OCI-LY7 (cell line): ENCODE measurements around the gene FOXJ3. TPM values are rescaled to one million over a fixed set of nuclear protein-coding genes. Genes with fewer than 3 reads are reported as not detected.

ENCODE experiments used
- BruUV-seq: library from RNA; stranded (reverse); fragments of 400-500 nt; replicated peaks from 2 replicates; lab custom pipeline; 2021; lab: Mats Ljungman, UMichigan
- CTCF ChIA-PET: fragments of 300-600 bp; sonication (Branson Sonifier 250); formaldehyde crosslinking; loops from one replicate; lab custom pipeline; 2022; ENCODE audit warnings: antibody characterized with exemption; ENCODE audit not compliant: unreplicated experiment; lab: Charles Lee
- POLR2A ChIA-PET: fragments of 300-600 bp; sonication (Branson Sonifier 250); formaldehyde crosslinking; loops from one replicate; lab custom pipeline; 2022; ENCODE audit warnings: antibody characterized with exemption; lab: Charles Lee
- DNase-seq: peaks from one replicate; pipeline ENCODE4 v3.0.0-alpha.2; 2015; ENCODE audit warnings: low spot score
- H2AFZ ChIP-seq: fragments of 200-600 bp; sonication (generic), shearing (Covaris generic); 2 replicates; pipeline ENCODE4 v1.6.1; 2014; ENCODE audit warnings: mild to moderate bottlenecking, antibody characterized with exemption, low read length, moderate library complexity
- H3K27ac ChIP-seq: fragments of 200-600 bp; sonication (generic); 2 replicates; pipeline ENCODE4 v1.5.1; 2014; ENCODE audit warnings: mixed run types, low read depth, mild to moderate bottlenecking, moderate library complexity, low read length, inconsistent platforms; ENCODE audit not compliant: poor library complexity, severe bottlenecking
- H3K36me3 ChIP-seq: fragments of 200-600 bp; sonication (generic); 2 replicates; pipeline ENCODE4 v1.6.1; 2014; ENCODE audit warnings: mild to moderate bottlenecking, antibody characterized with exemption, low read length, moderate library complexity, mixed read lengths; ENCODE audit not compliant: insufficient read depth
- H3K4me1 ChIP-seq: fragments of 200-600 bp; sonication (generic); 2 replicates; pipeline ENCODE4 v1.5.1; 2014; ENCODE audit warnings: mild to moderate bottlenecking, low read length; ENCODE audit not compliant: insufficient read depth, poor library complexity, severe bottlenecking
- H3K4me2 ChIP-seq: fragments of 200-600 bp; sonication (generic); 2 replicates; pipeline ENCODE4 v1.6.1; 2014; ENCODE audit warnings: mild to moderate bottlenecking, low read length
- H3K4me3 ChIP-seq: fragments of 200-600 bp; sonication (generic); 2 replicates; pipeline ENCODE4 v1.5.1; 2014; ENCODE audit warnings: mild to moderate bottlenecking, low read depth, low read length; ENCODE audit not compliant: poor library complexity, severe bottlenecking
- H3K79me2 ChIP-seq: fragments of 200-600 bp; sonication (generic); 2 replicates; pipeline ENCODE4 v1.6.1; 2016; ENCODE audit warnings: low read depth, mild to moderate bottlenecking, low read length, moderate library complexity, mixed read lengths; ENCODE audit not compliant: insufficient read depth
- H3K9me2 ChIP-seq: fragments of 200-600 bp; sonication (generic); 2 replicates; pipeline ENCODE4 v1.6.1; 2016; ENCODE audit warnings: mild to moderate bottlenecking, low read length, mixed read lengths; ENCODE audit not compliant: insufficient read depth
- H3K9me3 ChIP-seq: fragments of 200-600 bp; sonication (generic); 2 replicates; pipeline ENCODE4 v1.6.1; 2014; ENCODE audit warnings: mild to moderate bottlenecking, mixed run types, low read length, mixed read lengths
- H4K20me1 ChIP-seq: fragments of 200-600 bp; sonication (generic); 2 replicates; pipeline ENCODE4 v1.6.1; 2014; ENCODE audit warnings: mild to moderate bottlenecking, antibody characterized with exemption, low read length, moderate library complexity, mixed read lengths; ENCODE audit not compliant: insufficient read depth
- EZH2phosphoT487 ChIP-seq: fragments of 200-600 bp; sonication (generic); IDR thresholded peaks from 2 replicates; pipeline ENCODE4 v1.6.1; 2018; ENCODE audit warnings: low read depth, borderline replicate concordance, mild to moderate bottlenecking, mixed run types, antibody characterized with exemption, low read length, moderate library complexity, mixed read lengths
- intact Hi-C: fragments of 100-400 bp; cut with micrococcal nuclease; formaldehyde crosslinking; loops from one replicate; pipeline ENCODE4 v1.10.0; 2022; ENCODE audit not compliant: unreplicated experiment
- total RNA-seq, 2 experiments: library from RNA; depleted of rRNA in 1 of 2; stranded (reverse); fragments of >200 nt in 1 of 2; shearing (Covaris generic) in 1 of 2; gene quantifications; 2 replicates each; pipeline ENCODE4 v1.2.3, GENCODE V29; 2014 to 2022
- TF ChIP-seq, protein P1 (sequence below): fragments of 200-600 bp; sonication (generic); conservative IDR thresholded peaks from 2 replicates; pipeline ENCODE4 v1.5.1; 2014; ENCODE audit warnings: mild to moderate bottlenecking, antibody characterized with exemption, low read length, moderate library complexity, mixed read lengths

FOXJ3 gene
- total RNA-seq, 2 experiments from 2014 or later = 34.8 to 43.1 TPM

DNA sequence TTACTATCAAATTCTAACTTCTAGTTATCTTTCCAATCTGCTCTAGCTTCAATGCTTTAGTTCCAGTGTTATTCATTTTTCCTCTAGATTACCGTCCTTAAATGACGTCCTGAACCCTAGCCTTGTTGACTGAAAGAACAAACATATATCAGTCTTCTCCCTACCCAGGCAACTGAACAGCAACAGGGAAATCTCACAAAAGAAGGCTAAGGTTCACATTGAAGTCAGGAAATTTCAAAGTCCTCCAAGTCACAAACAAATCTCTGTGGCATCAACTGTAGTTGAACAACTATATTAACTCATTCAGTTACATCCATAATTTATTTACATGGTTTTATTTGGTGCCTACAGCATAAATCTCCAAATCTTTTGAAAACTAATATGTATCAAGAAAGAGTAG, 19.5 kb downstream of the FOXJ3 start:
- H3K27ac ChIP-seq = no peak overlapping the region
- H3K4me3 ChIP-seq = no peak overlapping the region
- H3K4me2 ChIP-seq = no peak overlapping the region
- H3K79me2 ChIP-seq = peaks cover 97% of the 10 kb centered on the region
- ChIA-PET POLR2A (interaction anchor here (0.7 to 1.4 kb wide), 4 partner anchors 9 to 1063 kb away, joined by 3 read pairs; no protein-coding TSS in a partner anchor), CTCF (no interaction called here)
- peaks cover 8% of the 10 kb centered on the region; the same call in 1 of the 2 replicates for H3K36me3 ChIP-seq
- H4K20me1 ChIP-seq = peaks cover 49% of the 10 kb centered on the region
- no peaks in the 10 kb centered on the region for H3K9me2 ChIP-seq
- no peak overlapping the region for H2AFZ ChIP-seq
- peaks cover 16% of the 10 kb centered on the region for H3K4me1 ChIP-seq
- H3K9me3 ChIP-seq = no peaks in the 10 kb centered on the region
- BruUV-seq = no TSS peak
- intact Hi-C loops = no loop called here
- DNase-seq = no peak
- TF ChIP-seq EZH2phosphoT487 = no peak
- TF ChIP-seq, protein P1, sequence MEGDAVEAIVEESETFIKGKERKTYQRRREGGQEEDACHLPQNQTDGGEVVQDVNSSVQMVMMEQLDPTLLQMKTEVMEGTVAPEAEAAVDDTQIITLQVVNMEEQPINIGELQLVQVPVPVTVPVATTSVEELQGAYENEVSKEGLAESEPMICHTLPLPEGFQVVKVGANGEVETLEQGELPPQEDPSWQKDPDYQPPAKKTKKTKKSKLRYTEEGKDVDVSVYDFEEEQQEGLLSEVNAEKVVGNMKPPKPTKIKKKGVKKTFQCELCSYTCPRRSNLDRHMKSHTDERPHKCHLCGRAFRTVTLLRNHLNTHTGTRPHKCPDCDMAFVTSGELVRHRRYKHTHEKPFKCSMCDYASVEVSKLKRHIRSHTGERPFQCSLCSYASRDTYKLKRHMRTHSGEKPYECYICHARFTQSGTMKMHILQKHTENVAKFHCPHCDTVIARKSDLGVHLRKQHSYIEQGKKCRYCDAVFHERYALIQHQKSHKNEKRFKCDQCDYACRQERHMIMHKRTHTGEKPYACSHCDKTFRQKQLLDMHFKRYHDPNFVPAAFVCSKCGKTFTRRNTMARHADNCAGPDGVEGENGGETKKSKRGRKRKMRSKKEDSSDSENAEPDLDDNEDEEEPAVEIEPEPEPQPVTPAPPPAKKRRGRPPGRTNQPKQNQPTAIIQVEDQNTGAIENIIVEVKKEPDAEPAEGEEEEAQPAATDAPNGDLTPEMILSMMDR = no peak

GRCh38 chr1:42313970-42314369, 21.1 kb downstream of the FOXJ3 start:
- peaks cover 42% of the 10 kb centered on the region for H4K20me1 ChIP-seq
- no TSS peak for BruUV-seq
- H3K4me3 ChIP-seq = no peak overlapping the region
- H3K27ac ChIP-seq = no peak overlapping the region
- no peaks in the 10 kb centered on the region for H3K9me3 ChIP-seq
- TF ChIP-seq, protein P1 = no peak
- no peak for TF ChIP-seq EZH2phosphoT487
- H3K9me2 ChIP-seq = no peaks in the 10 kb centered on the region
- H2AFZ ChIP-seq = no peak overlapping the region
- peaks cover 10% of the 10 kb centered on the region for H3K36me3 ChIP-seq
- DNase-seq = no peak
- CTCF ChIA-PET = no interaction called here
- no peak overlapping the region for H3K4me2 ChIP-seq
- H3K79me2 ChIP-seq = peaks cover 82% of the 10 kb centered on the region
- intact Hi-C loops = no loop called here
- POLR2A ChIA-PET = no interaction called here
- peaks cover 5% of the 10 kb centered on the region for H3K4me1 ChIP-seq

DNA sequence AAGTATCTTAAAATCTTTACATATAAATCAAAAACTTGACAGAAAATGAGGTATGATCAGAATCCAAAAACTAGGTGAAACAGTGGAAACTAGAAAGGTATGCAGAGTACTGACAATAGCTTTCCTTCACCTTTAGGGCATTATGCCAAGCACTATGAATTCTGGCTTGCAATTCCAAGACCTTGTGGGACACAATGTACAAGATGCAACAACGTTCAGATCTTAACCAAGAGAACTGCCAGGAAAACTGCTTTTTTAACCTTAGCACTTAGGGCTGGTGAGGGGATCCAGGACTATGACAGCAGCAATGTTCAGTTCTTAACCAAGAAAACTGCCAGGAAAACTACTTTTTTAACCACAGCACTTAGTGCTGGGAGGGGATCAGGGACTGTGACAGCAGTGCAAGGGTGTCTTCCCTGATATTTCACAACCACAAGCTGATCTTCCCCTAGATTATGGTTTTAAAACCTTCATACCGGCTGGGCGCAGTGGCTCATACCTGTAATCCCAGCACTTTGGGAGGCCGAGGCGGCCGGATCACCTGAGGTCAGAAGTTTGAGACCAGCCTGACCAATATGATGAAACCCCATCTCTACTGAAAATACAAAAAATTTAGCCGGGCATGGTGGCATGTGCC, 22.3 kb downstream of the FOXJ3 start:
- Histone ChIP-seq H2AFZ (no peak overlapping the region), H3K36me3 (peaks cover 20% of the 10 kb centered on the region), H3K9me2 (no peaks in the 10 kb centered on the region), H3K27ac (no peak overlapping the region), H4K20me1 (peaks cover 37% of the 10 kb centered on the region), H3K9me3 (no peaks in the 10 kb centered on the region), H3K4me3 (no peak overlapping the region), H3K4me1 (peaks cover 5% of the 10 kb centered on the region), H3K79me2 (peaks cover 73% of the 10 kb centered on the region), H3K4me2 (no peak overlapping the region)
- POLR2A ChIA-PET = no interaction called here
- DNase-seq = no peak
- intact Hi-C loops = no loop called here
- TF ChIP-seq EZH2phosphoT487 = no peak
- TF ChIP-seq, protein P1 = no peak
- CTCF ChIA-PET = no interaction called here
- no TSS peak for BruUV-seq
